GM23248 (cell line): Measurements from ENCODE around the gene FOXG1.

Experiments used
- EZH2 ChIP-seq: fragments of 200-600 bp; sonication (generic); IDR thresholded peaks from 2 replicates; pipeline ENCODE4 v1.6.1; 2018; ENCODE audit warnings: antibody characterized with exemption, mild to moderate bottlenecking; ENCODE audit not compliant: insufficient read depth, poor library complexity, severe bottlenecking
- EZH2phosphoT487 ChIP-seq: fragments of 200-600 bp; sonication (generic); IDR thresholded peaks from 2 replicates; pipeline ENCODE4 v1.6.1; 2018; ENCODE audit warnings: antibody characterized with exemption, moderate library complexity, mild to moderate bottlenecking, low read depth; ENCODE audit not compliant: insufficient read depth

DNA sequence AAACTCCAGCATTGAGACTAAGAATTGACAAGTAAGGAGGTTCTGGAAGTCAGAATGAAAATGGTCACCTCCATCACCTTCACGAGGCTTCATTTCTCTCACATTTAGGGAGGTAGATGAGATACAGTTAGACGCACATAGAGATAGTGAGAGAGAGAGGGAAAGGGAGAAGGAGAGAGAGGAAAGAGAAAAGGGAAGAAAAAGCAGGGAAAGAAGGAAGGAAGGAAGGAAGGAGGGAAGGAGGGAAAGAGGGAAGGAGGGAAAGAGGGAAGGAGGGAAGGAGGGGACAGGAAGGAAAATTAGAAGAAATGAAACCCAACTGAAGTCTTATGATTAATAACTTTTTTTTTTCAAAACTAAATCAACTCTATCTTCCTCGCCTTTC lies 10.7 kb upstream of the FOXG1 start:
- TF ChIP-seq EZH2 (no peak), EZH2phosphoT487 (no peak)
